Inferior parietal cortex (tissue), 1 donor: ENCODE results near the gene GPRC6A.
"Not testable (repeated sequence)": the region's sequence is repeated elsewhere in the genome, so short reads cannot be mapped to it uniquely, and the experiment has no call there.

Experiments used
- DNase-seq: peaks from one replicate; pipeline ENCODE4 v3.0.0-alpha.2; 2016; ENCODE audit errors: extremely low spot score

The GPRC6A gene, protein sequence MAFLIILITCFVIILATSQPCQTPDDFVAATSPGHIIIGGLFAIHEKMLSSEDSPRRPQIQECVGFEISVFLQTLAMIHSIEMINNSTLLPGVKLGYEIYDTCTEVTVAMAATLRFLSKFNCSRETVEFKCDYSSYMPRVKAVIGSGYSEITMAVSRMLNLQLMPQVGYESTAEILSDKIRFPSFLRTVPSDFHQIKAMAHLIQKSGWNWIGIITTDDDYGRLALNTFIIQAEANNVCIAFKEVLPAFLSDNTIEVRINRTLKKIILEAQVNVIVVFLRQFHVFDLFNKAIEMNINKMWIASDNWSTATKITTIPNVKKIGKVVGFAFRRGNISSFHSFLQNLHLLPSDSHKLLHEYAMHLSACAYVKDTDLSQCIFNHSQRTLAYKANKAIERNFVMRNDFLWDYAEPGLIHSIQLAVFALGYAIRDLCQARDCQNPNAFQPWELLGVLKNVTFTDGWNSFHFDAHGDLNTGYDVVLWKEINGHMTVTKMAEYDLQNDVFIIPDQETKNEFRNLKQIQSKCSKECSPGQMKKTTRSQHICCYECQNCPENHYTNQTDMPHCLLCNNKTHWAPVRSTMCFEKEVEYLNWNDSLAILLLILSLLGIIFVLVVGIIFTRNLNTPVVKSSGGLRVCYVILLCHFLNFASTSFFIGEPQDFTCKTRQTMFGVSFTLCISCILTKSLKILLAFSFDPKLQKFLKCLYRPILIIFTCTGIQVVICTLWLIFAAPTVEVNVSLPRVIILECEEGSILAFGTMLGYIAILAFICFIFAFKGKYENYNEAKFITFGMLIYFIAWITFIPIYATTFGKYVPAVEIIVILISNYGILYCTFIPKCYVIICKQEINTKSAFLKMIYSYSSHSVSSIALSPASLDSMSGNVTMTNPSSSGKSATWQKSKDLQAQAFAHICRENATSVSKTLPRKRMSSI

DNA sequence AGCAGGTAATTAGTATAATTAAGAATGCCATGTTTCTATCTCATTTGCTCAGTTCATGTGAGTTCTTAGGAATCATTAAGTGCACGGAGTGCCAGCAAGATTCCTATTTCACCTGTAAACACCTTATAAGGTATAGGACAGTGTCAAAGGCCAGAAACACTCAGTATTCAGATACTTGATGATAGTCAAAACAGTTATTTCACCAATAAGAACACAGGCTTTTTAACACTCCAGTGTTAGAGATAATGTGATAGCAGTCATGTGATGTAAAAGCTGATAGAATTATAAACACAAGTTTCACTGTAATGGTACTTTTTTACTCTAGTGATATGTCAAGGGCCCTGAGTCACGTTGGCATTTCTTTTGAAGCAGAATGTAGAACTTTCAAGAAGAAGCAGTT lies at the start of gene GPRC6A:
Gene GPRC6A (minus strand): TSS at position 101 of the 400 bp plus-strand sequence. CDS start 70 bp downstream, at position 31.
- DNase-seq = no peak

DNA sequence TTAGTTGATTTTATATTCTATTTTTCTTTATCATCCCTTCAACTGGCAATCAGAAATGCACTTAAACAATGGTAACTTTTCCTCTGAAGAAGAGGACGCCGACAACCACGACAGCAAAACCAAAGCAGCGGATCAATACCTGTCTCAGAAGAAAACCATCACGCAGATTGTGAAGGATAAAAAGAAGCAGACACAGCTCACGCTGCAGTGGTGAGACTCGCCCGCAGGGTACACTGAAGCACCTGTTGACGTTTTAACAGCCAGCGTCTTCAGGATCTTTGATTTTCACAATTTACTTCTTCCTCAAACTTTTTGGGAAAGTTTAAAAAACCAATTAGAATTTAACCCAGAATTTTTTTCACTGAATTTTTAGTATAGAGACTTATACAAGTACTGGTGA lies 48.9 kb upstream of the GPRC6A start:
- no peak for DNase-seq

DNA sequence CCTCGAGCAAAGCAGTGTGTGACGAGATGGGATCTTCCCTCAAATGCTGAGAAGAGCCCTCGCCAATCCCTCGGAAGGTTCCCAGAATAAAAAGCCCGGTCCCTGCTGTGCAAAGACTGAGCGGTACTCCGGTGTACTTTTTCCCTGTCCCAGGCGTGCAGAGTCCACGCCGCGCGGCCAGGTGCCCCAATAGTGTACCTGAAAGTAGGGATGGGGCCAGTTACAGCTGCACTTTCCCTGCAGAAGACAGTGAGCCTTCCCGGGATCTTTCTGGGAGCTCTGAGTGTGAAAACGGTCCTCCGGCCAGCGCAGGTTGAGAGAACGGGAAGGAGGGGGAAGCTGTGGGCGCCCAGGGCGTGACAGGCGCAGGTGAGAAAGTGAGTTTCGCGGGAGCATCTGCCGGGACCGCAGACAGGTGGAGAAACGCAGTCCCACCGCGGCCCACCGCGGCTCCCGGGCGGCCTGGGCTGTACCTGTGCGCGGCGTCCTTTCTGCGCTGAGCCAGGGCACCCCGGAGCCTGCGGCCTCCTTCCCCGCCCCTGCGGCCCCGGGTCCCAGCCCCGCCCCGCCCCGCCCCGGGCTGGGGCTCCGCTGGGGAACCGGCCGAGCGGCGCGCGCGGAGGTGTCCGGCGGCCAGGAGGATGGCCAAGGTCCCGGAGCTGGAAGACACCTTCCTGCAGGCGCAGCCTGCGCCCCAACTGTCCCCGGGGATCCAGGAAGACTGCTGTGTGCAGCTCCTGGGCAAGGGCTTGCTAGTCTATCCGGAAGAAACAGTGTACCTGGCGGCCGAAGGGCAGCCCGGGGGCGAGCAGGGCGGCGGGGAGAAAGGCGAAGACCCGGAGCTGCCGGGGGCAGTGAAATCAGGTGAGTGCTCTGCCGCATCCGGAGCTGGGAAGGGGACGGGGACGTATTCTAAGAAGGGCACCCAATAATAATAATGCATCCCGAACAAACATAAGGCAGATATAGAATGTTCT lies 48.0 kb upstream of the GPRC6A start, which contains the start of gene RFX6:
Gene RFX6 (plus strand): TSS at position 608 of the 977 bp plus-strand sequence. CDS start 34 bp downstream, at position 642.
- DNase-seq = no peak

DNA sequence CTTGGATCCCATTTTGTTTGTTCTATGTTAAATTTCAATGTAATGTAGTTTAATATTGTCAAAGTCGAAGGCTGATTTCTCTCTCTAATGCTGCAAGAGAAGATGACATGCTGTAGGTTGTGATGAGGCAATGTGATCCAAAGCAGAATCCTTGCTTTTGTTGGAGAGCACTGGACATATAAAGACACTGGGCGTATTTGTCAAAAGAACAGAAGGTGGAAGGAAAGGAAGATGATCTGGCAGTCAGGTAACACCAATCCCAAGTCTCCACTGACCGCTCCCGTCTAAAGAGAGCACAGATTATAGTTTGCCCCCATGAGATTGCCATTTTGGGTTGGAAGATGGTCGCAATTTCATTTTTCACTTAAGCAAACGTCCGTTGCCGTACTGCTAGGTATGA lies 47.2 kb upstream of the GPRC6A start:
- no peak for DNase-seq

DNA sequence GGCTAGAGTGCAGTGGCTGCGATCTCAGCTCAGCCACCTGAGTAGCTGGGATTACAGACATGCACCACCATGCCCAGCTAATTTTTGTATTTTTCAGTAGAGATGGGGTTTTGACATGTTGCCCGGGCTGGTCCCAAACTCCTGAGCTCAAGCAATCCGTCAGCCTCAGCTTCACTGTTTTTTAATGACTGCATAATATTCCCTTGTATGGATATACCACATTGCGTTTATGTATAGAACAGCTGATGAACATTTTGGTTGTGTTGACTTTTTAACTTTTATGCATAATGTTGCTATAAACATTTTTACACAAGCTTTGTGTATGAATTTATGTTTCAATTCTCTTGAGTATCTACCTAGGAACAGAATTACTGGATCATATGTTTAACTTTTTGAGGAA lies 43.9 kb upstream of the GPRC6A start:
- no peak for DNase-seq

DNA sequence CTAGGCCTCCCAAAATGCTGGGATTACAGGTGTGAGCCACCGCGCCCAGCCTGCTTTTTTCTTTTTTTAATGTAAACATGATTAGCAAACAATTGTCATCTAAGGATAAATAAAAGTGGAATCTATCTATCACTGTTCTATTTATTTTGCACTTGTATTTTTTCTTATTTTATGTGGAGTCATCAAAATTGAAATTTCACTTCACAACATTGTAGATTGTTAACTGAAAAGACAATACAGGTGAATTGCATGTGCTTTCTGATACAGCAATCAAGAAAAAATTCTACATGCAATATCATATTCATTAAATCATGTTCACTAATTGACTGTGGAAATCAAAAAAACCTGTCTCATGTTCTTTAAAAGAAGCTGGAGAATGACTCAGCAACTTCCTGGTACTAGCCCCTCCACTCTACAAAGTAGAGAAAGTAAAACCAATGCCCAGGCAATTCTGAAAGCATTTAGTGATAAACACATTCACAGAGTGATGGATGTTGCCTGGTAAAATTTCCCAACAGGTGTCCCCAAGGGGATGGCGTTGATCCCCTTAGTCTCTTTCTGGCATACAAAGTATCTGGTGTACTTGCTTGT lies 37.5 kb upstream of the GPRC6A start:
- no peak for DNase-seq

DNA sequence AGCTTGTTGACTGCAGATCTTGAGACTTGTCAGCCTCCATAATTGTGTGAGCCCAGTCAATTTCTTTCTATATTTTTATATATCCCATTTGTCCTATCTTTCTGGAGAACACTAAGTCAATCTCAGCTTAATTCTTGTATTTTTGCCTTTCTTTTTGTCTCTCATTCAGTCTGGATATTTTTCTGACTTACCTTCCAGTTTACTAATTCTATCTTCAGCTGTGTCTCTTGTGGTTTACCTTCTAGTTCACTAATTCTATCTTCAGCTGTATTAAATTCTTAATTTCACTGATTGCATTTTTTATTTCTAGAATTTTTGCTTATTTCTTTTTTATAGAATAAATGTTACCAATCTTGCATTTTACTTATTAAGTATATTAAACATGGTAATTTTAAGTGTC lies 30.4 kb upstream of the GPRC6A start:
- DNase-seq = no peak

DNA sequence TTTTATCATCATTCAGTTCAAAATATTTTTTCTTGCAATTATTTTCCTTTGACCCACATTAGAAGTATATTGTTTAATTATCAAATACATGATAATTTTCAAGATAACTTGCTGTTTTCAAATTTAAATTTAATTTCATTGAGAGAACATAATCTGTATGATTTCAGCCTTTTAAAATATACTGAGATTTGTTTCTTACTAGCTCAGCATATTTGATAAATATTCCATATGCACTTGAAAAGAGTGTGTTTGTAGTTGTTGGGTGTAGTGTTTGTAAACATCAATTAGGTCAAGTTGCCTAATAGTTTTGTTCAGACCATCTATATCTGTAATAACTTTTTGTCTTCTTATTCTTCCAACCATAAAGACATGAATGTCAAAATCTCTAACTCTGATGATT lies 29.2 kb upstream of the GPRC6A start:
- no peak for DNase-seq

DNA sequence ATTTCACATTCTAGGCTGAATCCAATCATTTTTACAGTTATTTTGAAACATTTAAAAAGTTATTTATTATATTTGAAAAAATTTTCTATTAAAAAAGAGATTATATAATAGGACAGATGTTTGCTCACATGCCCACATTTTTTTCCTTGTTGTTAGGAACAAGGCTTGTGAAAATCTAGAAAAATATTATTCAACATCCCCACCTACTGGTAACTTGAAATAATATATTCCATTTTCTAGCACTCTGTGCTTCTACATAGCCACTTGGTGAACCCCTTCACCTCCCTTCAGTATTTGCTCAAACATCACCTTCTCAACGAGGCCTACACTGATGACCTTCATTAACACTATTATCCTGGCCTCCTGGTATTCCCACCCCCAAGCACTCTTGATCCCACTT lies 18.3 kb upstream of the GPRC6A start:
- peak; percentile 38 for DNase-seq

DNA sequence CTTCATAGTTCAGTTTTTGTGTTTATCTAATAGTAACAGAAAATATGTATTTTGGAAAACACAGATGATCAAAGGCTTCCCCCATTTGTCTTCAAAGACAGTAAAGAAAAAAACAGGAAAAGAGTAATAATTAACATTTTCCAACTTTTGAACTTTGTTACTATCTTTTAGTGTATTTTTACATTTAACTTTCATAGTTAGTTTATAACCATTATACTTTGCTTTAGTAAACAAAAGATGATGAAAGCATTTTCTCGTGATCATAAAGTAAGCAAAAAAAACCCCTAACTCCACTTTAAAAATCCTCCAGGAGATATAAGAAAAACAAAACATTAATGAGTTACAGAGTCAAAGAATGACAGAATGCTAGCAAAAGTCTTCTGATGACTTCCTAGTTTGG lies 13.6 kb upstream of the GPRC6A start:
- no peak for DNase-seq

DNA sequence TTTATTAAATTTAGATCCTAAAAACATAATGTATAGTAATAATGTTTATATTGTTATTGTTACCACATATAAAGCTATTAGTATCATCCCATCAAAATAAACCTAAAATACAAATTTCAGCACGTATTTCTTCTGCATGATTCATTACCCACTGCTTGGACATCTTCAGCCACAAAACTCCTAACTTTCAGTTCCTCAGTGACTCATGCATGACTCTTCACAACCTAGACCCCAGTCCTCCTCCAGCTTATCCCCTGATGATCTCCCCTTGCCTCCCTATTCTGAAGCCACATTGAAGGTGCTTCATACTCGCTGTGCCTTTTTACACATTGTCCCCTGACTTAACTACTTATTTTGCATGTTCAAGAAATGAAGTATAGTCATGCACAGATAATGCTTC lies 11.2 kb upstream of the GPRC6A start:
- no peak for DNase-seq

DNA sequence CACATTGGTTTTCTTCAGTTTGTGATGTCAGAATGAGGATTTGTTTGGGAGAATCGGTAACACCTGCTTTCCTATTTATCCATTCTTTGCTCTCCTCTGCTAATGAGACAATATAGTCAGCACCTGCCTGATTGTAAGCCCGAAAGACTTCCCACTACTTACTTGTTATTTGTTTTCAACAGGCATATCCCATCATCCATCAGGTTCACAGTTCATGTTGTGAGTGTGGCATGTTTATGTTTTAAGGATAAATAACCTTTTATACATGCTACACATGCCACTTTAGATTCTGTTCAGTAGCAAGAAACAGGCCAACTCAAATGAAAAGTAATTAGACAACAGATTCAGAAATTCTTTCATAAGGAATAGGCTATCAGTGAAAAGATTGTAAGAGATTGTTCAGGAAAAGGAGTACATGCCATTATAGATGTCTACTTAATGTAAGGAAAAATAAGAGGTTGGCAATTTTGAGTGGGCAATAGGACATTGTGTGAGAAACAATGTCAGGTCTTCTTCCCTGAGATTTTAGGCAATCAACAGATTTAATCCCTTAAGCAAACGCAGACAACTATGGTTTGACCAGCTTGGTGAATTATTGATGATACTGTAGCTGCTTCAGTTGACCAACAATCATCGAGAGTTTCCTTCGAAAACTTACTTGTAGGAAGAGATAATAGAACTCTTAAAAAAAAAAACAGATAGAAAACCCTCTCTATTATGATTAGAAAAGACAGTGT lies 7.9 kb upstream of the GPRC6A start:
- no peak for DNase-seq

DNA sequence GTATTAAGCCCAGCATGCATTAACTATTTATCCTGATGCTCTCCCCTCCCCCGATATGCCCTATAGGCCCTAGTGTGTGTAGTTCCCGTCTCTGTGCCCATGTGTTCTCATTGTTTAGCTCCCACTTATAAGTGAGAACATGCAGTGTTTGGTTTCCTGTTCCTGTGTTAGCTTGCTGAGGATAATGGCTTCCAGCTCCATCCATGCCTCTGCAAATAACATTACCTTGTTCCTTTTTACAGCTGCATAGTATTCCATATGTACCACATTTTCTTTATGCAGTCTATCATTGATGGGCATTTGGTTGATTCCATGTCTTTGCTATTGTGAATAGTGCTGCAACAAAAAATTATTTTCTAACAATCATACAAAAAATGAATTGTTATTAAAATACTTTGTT lies 5.6 kb upstream of the GPRC6A start:
- DNase-seq = not testable (repeated sequence)

DNA sequence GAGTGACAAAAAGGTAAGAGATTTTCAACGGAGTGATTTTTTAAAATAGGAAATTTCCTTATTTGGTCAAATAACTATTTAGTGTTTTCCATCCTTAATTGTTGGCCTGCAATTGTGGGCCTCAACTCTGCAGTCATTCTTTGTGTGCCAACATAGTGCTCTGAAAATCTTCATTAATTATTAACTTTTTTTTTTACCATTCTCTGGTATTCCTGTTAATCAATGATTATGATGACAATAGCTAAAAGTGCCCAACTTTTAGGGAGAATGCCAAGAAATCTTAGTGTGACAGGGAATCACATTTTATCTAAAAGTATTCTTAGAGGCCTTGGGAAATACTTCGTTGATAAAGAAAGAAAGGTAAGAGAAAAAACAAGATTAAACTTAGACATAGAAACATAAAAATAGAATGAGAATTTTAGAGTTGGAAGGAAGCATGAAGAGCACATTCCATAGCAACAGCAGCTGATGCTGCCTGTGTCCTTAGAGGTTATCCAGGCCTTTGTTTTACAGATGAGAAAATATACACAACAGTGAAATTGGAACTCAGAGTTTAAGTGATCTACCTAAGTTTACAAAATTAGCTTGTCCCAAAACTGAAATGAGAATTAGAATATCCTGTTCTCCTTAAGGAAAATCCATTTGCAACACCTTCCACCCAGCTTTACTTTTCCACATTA lies 1.2 kb downstream of the GPRC6A start:
- DNase-seq = no peak

DNA sequence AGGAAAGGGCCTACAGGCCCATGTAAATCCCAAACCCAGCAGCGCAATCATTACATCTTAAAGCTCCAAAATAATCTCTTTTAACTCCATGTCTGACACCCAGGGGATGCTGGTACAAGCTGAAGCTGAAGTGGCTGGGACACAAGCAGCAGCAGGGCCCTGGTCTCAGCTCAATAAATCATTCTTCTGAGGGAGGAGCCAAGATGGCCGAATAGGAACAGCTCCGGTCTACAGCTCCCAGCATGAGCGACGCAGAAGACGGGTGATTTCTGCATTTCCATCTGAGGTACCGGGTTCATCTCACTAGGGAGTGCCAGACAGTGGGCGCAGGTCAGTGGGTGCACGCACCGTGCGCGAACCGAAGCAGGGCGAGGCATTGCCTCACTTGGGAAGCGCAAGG lies 12.5 kb downstream of the GPRC6A start:
- DNase-seq = not testable (repeated sequence)

DNA sequence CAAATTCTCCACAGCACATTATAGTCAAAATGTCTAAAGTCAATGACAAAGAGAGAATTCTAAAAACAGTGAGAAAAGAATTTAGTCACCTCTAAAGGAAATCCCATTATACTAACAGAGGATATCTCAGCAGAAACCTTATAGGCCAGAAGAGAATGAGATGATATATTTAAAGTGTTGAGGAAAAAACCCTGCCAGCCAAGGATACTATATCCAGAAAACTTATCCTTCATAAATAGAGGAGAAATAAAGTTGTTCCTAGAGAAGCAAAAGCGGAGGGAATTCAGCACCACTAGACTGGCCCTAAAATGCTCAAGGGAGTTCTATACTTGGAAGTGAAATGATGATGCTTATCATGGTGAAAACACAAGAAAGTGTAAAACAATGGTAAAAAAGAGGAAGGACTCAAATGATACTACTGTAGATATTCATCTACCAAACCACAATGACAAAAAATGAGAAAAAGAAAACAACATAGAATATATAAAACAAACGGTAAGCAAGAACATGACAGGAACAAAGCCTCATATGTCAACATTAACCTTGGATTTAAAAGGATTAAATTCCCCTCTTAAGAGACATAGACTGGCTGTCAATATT lies 16.7 kb downstream of the GPRC6A start:
- DNase-seq = no peak

DNA sequence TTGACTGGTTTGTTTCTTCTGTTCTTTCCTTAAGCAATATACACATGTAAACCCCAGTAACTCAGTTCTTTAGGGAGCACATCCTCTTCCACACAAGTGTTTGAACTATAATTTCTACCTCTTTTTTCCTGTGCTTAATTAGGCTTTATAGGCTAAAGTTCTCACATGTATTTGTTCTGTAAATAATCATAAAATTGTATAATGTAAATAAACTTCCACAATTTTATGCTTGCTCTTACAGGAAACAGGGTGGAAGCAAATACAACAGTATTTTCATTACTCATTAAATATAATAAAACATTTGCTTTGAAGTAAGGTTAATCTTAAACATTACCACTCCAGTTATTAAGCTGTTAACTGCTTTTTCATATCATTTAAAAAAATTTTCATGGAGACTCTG lies 26.9 kb downstream of the GPRC6A start:
- DNase-seq = no peak

DNA sequence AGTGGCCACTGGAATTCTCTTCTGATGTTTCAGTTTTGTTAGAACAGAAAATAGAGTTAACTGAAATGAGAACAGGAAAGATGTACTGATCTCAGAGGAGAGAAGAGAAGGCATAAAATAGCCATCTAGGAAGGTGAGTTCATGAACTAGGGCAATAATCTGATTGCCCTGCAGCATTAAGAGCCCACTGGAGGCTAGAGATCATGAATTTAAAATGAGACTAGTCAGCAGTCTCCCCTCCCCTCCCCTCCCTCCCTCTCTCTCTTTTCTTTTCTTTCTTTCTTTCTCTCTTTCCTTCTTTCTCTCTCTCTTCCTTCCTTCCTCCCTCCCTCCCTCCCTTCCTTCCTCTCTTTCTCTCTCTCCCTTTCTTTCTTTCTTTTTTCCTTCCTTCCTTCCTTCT lies 28.9 kb downstream of the GPRC6A start:
- DNase-seq = no peak

DNA sequence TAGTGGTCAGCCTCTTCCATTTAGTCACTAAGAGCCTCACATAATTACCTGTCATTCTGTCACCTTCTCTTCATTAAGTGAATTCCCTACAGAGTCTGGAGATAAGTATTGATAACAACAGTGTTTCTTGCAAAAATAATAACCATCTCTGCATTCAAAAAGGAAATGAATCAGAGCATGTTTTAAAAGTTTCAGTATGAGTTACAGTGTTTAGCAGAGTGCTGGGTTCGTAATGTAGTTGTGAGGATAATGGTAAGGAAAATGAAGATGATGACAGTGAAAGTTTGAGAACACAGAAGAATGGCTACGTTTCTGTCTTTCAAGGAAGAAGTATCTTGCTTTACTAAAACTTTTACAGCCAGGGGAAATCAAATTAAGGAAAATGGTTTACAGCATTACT lies 31.3 kb downstream of the GPRC6A start:
- DNase-seq = no peak
